ENCODE results near the gene ADCK1. TPM values are rescaled to one million over a fixed set of nuclear protein-coding genes. Genes with fewer than 3 reads are reported as not detected.
"Not testable (repeated sequence)": the region's sequence is repeated elsewhere in the genome, so short reads cannot be mapped to it uniquely, and the experiment has no call there.

ADCK1 gene
- total and polyA plus RNA-seq, 2 experiments from 2014 or later: 6.7 to 11.2 TPM

GRCh38 chr14:77799456-77799855 is 453 bp upstream of the ADCK1 start:
- not testable (repeated sequence) for DNase-seq (ENCODE audit: low spot score); H3K36me3 Mint-ChIP-seq (ENCODE audit: low read depth); H3K27me3 Mint-ChIP-seq (ENCODE audit: insufficient read depth, low read depth, poor library complexity); H3F3A ChIP-seq (replicated peaks; ENCODE audit: low read depth); H4K20me1 ChIP-seq (replicated peaks; ENCODE audit: insufficient read depth); H3K9me2 ChIP-seq (ENCODE audit: insufficient read depth); H3K36me3 ChIP-seq (ENCODE audit: insufficient read depth); H3K79me2 ChIP-seq (replicated peaks; ENCODE audit: insufficient read depth); H3K27ac Mint-ChIP-seq; H3K9me3 Mint-ChIP-seq; ATAC-seq; H3K27ac ChIP-seq (ENCODE audit: low read depth); H3K27me3 ChIP-seq (ENCODE audit: insufficient read depth)
- Histone ChIP-seq H3K4me2 (peak overlapping the region; percentile 86), H2AFZ (peak overlapping the region; percentile 100), H3K4me3 (peak overlapping the region; percentile 87), H3K4me1 (ENCODE audit: insufficient read depth) (peaks cover 14% of the 10 kb centered on the region)
- peak overlapping the region; percentile 86 for H3K4me3 Mint-ChIP-seq
- peaks cover 12% of the 10 kb centered on the region for H3K4me1 Mint-ChIP-seq

GRCh38 chr14:77800814-77801213 is 905 bp downstream of the ADCK1 start:
- Histone ChIP-seq H3K27me3 (ENCODE audit: insufficient read depth) (no peaks in the 10 kb centered on the region), H3K4me3 (peak overlapping the region; percentile 87), H3K4me2 (peak overlapping the region; percentile 86), H3K27ac (ENCODE audit: low read depth) (no peak overlapping the region), H3K79me2 (replicated peaks; ENCODE audit: insufficient read depth) (peaks cover 2% of the 10 kb centered on the region; the same call in 1 of the 2 replicates), H3K4me1 (ENCODE audit: insufficient read depth) (peaks cover 11% of the 10 kb centered on the region), H4K20me1 (replicated peaks; ENCODE audit: insufficient read depth) (no peaks in the 10 kb centered on the region), H3K9me2 (ENCODE audit: insufficient read depth) (no peaks in the 10 kb centered on the region), H3K36me3 (ENCODE audit: insufficient read depth) (no peaks in the 10 kb centered on the region), H2AFZ (peak overlapping the region; percentile 100), H3F3A (replicated peaks; ENCODE audit: low read depth) (0 out of 2 replicates have a peak, but pooled peaks cover 6% of the 10 kb centered on the region)
- DNase-seq (ENCODE audit: low spot score): no peak
- H3K9me3 Mint-ChIP-seq: no peaks in the 10 kb centered on the region
- TF ChIP-seq ZNF462 (CRISPR knock-in tag; IDR thresholded peaks at IDR 0.05) (no peak), STAT1 (IDR thresholded peaks at IDR 0.05; ENCODE audit: unreplicated experiment) (no peak), CREB1 (CRISPR knock-in tag; IDR thresholded peaks at IDR 0.05; ENCODE audit: low read depth) (no peak), EZH2 (IDR thresholded peaks at IDR 0.05; ENCODE audit: low read depth, unreplicated experiment) (no peak), JUNB (IDR thresholded peaks at IDR 0.05; ENCODE audit: unreplicated experiment) (no peak), ZNF331 (CRISPR knock-in tag; IDR thresholded peaks at IDR 0.05; ENCODE audit: low read depth) (no peak), EZH2phosphoT487 (IDR thresholded peaks at IDR 0.05; ENCODE audit: unreplicated experiment) (no peak)
- TF ChIP-seq, protein P1, sequence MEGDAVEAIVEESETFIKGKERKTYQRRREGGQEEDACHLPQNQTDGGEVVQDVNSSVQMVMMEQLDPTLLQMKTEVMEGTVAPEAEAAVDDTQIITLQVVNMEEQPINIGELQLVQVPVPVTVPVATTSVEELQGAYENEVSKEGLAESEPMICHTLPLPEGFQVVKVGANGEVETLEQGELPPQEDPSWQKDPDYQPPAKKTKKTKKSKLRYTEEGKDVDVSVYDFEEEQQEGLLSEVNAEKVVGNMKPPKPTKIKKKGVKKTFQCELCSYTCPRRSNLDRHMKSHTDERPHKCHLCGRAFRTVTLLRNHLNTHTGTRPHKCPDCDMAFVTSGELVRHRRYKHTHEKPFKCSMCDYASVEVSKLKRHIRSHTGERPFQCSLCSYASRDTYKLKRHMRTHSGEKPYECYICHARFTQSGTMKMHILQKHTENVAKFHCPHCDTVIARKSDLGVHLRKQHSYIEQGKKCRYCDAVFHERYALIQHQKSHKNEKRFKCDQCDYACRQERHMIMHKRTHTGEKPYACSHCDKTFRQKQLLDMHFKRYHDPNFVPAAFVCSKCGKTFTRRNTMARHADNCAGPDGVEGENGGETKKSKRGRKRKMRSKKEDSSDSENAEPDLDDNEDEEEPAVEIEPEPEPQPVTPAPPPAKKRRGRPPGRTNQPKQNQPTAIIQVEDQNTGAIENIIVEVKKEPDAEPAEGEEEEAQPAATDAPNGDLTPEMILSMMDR (conservative IDR thresholded peaks at IDR 0.05; ENCODE audit: low read depth in 2 of 2): no peak
- H3K36me3 Mint-ChIP-seq (ENCODE audit: low read depth): no peaks in the 10 kb centered on the region
- no peak overlapping the region for H3K27ac Mint-ChIP-seq
- peak overlapping the region; percentile 86 for H3K4me3 Mint-ChIP-seq
- H3K27me3 Mint-ChIP-seq (ENCODE audit: insufficient read depth, low read depth, poor library complexity): peaks cover 3% of the 10 kb centered on the region
- peaks cover 9% of the 10 kb centered on the region for H3K4me1 Mint-ChIP-seq
- ATAC-seq: no peak
